ENCODE measurements around the gene AIMP1.

AIMP1 gene

GRCh38 chr4:106329041-106329618 is 12.8 kb downstream of the AIMP1 start:
- in situ Hi-C loops (cut with HindIII; ENCODE audit: low pct_ligation_motif_present, low sequenced_read_pairs), result no loop called here

GRCh38 chr4:106333186-106333585 is 16.8 kb downstream of the AIMP1 start:
- TF ChIP-seq CTCF (IDR thresholded peaks at IDR 0.05; ENCODE audit: low read depth, low read length, missing control alignments), result no peak
- DNase-seq, result no peak
- Histone ChIP-seq H3K36me3 (replicated peaks) (peaks cover 30% of the 10 kb centered on the region), H3K4me3 (ENCODE audit: low read depth, low read length) (no peak overlapping the region), H3K27me3 (replicated peaks) (no peaks in the 10 kb centered on the region), H3K27ac (no peak overlapping the region)
- in situ Hi-C loops (cut with HindIII; ENCODE audit: low pct_ligation_motif_present, low sequenced_read_pairs), result no loop called here

More at GRCh38 chr4:106329041-106329618, 12.8 kb downstream of the AIMP1 start:
- TF ChIP-seq CTCF (IDR thresholded peaks at IDR 0.05; ENCODE audit: low read depth, low read length, missing control alignments), result peak; percentile 65
- H3K4me3 ChIP-seq (ENCODE audit: low read depth, low read length), result no peak overlapping the region
- H3K27me3 ChIP-seq (replicated peaks), result no peaks in the 10 kb centered on the region
- peaks cover 28% of the 10 kb centered on the region for H3K36me3 ChIP-seq (replicated peaks)
- H3K27ac ChIP-seq, result no peak overlapping the region
- DNase-seq, result peak; percentile 44

- no peaks in the 10 kb centered on the region for H3K27me3 ChIP-seq (replicated peaks)
- no peak overlapping the region for H3K4me3 ChIP-seq (ENCODE audit: low read depth, low read length)
- peak; percentile 55 for DNase-seq
- peak overlapping the region; percentile 68 for H3K27ac ChIP-seq
- no peak for TF ChIP-seq CTCF (IDR thresholded peaks at IDR 0.05; ENCODE audit: low read depth, low read length, missing control alignments)
- in situ Hi-C loops (cut with HindIII; ENCODE audit: low pct_ligation_motif_present, low sequenced_read_pairs), result no loop called here
- H3K36me3 ChIP-seq (replicated peaks), result peaks cover 29% of the 10 kb centered on the region
Observed at GRCh38 chr4:106334741-106335470, 18.6 kb downstream of the AIMP1 start.

GRCh38 chr4:106336618-106337017 is 20.3 kb downstream of the AIMP1 start:
- no peak for DNase-seq
- in situ Hi-C loops (cut with HindIII; ENCODE audit: low pct_ligation_motif_present, low sequenced_read_pairs), result no loop called here
- Histone ChIP-seq H3K4me3 (ENCODE audit: low read depth, low read length) (no peak overlapping the region), H3K27me3 (replicated peaks) (no peaks in the 10 kb centered on the region), H3K27ac (no peak overlapping the region), H3K36me3 (replicated peaks) (peaks cover 21% of the 10 kb centered on the region)
- no peak for TF ChIP-seq CTCF (IDR thresholded peaks at IDR 0.05; ENCODE audit: low read depth, low read length, missing control alignments)

GRCh38 chr4:106337916-106338315 is 21.6 kb downstream of the AIMP1 start:
- Histone ChIP-seq H3K36me3 (replicated peaks) (peaks cover 19% of the 10 kb centered on the region), H3K27ac (no peak overlapping the region), H3K27me3 (replicated peaks) (no peaks in the 10 kb centered on the region), H3K4me3 (ENCODE audit: low read depth, low read length) (no peak overlapping the region)
- no peak for DNase-seq
- in situ Hi-C loops (cut with HindIII; ENCODE audit: low pct_ligation_motif_present, low sequenced_read_pairs), result no loop called here
- TF ChIP-seq CTCF (IDR thresholded peaks at IDR 0.05; ENCODE audit: low read depth, low read length, missing control alignments), result no peak

All from brain microvascular endothelial cell (primary cell).